ENCODE results near the gene IGF1R.

DNA sequence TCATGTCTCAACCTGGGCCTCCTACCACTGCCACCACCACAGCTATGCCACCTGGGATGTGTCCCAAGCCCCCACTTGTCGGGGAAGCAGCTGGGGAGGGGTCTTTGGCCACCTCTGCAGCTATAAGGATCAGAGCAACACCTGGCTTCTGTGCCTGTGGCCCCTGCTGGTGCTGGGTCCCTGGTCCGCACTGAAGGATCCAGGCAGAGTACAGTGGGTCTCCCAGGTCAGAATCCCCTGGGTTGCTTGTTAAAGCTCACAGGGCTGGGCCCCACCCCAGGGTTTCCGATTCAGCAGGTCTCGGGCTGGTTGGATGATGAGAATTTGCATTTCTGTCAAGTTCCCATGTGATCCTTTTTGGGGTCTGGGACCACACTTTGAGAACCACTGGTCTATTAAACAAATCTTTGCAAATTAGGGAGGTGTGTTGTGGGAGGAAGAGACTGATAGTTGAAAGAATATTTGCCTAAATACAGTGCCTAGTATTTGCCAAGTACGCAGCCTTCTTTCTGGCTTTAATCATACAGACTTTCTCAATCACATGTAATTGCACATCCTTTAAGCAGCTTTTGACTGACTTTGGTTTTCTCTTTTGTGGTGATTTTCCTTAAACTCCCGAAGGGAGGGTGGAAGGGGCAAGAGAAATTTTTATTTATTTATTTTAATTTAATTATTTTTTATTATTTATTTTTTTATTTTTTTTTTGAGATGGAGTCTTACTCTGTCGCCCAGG, 127.3 kb downstream of the IGF1R start:
- no peak for TF ChIP-seq POLR2A (IDR thresholded peaks at IDR 0.05)
- no peak for TF ChIP-seq CTCF (IDR thresholded peaks at IDR 0.05)

Measured in adrenal gland (tissue), 5 donors.